NCI-H2107 treated with DMSO at 0.1 percent for 48 hours (cell line): ENCODE results near the gene EYS.
"Not testable (repeated sequence)": the region's sequence is repeated elsewhere in the genome, so short reads cannot be mapped to it uniquely, and the experiment has no call there.

Source experiments
- DNase-seq: peaks from one replicate; lab custom pipeline; 2025; ENCODE audit not compliant: unreplicated experiment; lab: John Stamatoyannopoulos, UW

EYS gene

DNA sequence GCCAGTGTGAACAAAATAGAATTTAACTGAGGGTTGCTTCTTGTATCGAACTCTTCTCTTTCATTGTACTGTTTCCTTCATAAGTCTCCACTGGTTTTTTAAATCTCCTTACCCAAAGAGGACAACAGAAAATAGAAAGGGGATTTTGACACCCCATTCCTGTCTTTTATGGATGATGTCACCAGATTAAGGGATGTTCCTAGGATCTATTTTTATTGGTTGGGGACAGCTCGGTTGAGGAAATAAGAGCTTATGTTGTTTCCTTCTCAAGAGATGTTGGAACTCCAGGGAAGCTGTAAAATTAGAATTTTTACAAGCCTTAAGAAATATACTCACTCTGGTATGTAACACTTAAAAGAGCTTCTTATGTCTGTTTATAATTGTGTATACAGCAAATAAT, 1900.0 kb downstream of the EYS start:
- no peak for DNase-seq

GRCh38 chr6:63806573-63806913, 1900.5 kb downstream of the EYS start:
- no peak for DNase-seq

DNA sequence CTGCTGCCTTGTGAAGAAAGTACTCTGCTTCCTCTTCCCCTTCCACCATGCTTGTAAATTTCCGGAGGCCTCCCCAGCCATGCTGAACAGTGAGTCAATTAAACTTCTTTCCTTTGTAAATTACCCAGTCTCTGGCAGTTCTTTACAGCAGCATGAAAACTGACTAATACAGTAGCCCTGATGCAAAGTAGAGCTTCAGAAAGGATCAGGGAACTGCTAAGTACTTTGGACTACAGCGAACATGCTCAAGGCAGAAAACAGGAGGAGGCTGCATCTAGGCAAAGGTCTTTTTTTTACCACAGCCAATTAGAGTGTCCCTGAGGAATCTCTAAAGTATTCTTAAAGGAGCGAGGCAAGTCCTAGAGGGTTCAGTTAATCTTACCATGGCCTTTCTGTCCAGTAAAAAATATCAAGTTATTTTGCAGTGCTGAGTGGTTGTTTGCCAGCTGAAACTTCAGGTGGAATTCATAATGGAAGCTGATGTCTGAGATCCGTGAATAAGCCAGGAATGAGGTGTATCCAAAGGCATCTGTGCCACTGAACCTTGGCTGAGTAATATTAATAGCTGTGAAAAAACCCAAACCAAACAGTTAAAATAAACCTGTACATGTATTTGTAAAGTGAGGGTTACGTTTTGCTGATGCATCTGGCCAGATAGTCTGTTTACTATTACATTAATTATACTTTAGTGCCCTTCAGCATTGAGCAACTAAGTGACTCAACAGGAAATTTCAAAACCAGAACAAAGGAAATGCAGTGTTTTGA, 1901.0 kb downstream of the EYS start:
- no peak for DNase-seq

DNA sequence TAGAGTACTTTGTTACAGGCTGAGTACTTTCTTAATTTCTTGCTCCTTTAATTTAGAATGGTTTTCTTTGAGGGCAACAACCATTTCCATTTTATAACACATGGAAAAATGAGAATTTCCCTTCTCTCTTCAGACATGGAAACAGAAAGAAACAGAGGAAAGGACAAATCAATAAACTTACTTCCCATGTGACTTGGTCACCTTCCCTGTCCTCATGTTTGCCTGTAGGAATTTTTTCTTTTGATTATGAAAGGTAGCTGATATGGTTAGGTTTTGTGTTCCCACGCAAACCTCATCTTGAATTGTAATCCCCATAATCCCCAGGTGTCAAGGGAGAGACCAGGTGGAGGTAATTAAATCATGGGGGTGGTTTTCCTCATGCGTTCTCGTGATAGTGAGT, 1901.7 kb downstream of the EYS start:
- no peak for DNase-seq

GRCh38 chr6:63804381-63804956, 1902.6 kb downstream of the EYS start:
- DNase-seq, result no peak

- DNase-seq, result no peak
Observed at GRCh38 chr6:63803371-63803770, 1903.7 kb downstream of the EYS start.

DNA sequence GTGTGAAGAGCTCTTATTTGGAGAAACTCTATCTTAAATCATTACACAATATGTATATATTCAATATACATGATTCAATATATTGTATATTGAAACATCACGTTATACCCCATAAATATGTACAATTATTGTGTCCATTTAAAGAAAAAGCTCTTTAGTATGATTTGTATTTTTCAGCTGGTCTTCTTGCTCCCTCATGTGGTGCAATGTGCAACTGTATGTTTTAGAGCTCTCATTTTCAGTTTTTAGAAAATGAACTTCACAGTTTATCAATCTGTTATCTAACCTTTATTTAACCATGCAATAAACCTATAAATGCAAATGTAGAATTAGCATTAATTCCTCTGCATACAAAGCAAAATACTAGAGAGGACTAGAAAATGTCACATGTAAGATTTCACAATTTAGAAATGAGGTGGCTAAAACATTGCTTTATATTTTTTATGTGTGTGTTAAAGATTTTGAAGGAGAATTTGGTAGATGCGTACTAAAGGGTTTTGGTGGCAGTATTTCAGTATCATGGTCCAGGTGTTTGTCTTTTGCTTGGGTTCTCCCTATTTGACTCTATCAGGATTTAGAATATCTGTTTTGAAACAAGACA, 1904.3 kb downstream of the EYS start:
- no peak for DNase-seq

DNA sequence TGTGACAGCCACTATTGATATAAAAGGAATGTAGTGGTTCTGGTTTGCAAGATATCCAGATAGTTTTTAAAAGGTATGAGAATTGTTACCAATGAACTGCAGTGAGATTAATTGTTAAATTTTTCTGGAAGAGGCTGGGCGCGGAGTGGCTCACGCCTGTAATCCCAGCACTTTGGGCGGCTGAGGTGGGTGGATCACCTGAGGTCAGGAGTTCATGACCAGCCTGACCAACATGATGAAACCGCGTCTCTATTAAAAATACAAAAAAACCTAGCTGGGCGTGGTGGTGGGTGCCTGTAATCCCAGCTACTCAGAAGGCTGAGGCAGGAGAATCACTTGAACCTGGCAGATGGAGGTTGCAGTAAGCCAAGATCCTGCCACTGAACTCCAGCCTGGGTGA, 1906.6 kb downstream of the EYS start:
- not testable (repeated sequence) for DNase-seq

DNA sequence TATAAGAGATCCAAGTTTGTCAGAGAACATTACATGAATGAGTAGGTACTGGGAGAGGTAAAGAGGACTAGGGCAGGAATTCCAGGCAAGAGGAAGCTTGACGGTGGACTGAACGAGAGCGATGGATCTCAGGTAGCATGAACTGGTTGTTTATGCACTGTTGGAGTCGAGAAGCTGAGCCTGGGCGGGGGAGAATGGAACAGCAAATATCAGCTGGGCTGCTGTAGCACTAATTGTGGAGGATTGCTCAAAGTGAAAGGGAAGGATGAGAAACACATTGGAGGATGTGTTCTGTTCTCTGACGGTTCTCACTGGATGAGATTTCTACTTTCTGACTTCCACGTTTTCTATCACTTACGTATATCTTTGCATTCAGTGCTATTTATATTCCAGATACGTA, 1907.2 kb downstream of the EYS start:
- no peak for DNase-seq

DNA sequence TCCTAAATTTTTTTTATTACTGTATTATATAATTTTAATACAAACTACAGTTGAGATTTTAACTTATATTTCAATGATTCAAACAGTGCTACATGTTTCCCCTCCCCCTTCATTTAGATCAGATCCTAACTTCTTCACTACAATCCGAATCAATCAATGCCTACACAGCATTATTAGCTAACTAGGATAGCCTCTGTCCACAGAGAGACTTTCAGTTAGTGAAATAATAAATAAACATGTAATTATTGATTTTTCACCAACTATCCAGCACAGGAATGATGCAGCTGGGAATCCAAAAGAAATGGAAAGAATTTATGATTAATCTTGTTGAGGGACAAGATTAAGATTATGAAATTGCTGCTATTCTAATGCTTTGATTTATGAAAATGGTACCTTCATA, 1907.7 kb downstream of the EYS start:
- DNase-seq, result no peak

GRCh38 chr6:63798378-63798777, 1908.6 kb downstream of the EYS start:
- no peak for DNase-seq

GRCh38 chr6:63797721-63798120, 1909.3 kb downstream of the EYS start:
- no peak for DNase-seq

GRCh38 chr6:63795826-63796225, 1911.2 kb downstream of the EYS start:
- DNase-seq, result no peak

DNA sequence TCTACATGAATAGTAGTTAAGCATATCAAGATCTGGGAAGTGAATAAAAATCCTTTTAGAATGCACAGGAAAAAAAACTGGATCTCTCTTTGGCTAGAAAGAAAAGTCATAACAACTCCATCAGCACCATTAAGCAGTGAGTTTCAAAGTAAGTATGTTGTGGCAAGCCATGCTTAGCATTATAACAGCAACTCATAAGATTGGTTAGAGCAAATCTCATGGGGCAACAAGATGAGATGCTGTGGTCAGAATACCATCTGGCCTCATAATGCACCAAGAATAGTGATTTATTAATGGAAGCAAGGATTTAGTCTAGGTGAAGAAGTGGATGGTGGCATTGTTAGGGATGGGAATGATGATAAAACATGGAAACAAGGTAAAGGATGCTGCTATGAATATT, 1912.0 kb downstream of the EYS start:
- no peak for DNase-seq

- DNase-seq, result no peak
Observed at GRCh38 chr6:63793465-63794137, 1913.4 kb downstream of the EYS start.

- DNase-seq, result no peak
Observed at GRCh38 chr6:63792736-63793464, 1914.1 kb downstream of the EYS start.

DNA sequence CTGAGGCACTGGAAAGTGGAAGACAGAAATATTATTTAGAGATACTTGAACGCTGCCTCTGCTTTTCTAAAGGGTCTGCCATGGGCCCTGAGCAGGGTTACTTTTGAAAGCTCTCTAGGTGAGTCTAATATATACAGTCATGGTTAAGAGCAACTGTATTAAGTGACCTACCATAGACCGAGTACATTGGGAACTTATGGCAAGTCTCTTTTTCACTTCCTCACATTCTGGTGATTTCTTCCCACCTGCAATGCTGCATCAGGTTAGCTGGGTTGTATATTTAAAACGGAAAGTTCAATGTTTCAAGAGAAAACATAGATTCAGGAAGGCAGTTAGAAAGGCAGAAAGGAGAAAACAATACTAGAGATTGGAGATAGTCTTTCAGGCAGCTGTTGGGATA, 1916.7 kb downstream of the EYS start:
- DNase-seq, result no peak

DNA sequence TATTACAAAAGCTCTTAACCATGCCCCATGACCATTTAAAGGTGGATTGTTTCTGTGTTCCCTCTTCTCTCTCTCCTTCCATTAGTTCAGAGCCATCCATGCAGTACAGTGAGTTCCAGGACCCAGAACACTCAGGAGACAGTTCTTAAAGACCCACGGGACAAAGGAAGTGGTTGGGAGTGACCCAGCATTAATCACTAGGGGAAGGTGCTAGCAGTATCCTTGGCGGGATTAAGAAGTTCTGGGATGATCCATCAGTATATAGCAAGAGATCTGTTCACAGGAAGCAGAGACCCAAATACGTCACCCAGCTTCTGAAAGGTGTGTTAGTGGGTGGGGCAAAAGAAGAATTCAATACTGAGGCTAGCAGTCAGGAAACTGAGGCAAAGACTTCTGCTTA, 1917.3 kb downstream of the EYS start:
- no peak for DNase-seq

DNA sequence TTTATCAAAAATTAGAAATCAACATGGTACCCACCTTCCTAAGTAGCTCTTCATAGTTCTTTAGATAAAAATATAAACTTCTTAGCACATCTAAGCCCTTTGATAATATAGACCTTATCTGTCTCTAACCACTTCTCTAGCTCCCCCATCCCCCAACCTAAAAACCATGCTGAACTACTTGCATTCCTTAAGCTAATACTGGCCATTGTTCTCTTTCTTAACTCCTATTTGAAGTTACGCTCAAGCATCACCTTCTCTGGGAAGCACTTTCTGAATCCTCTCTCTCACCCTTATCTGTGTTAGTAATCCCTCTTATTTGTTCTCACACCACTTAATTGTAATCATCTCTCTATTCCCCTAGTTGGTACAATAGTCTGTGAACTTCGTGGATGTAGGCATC, 1918.5 kb downstream of the EYS start:
- no peak for DNase-seq

- no peak for DNase-seq
Observed at GRCh38 chr6:63787021-63787420, 1920.0 kb downstream of the EYS start.

DNA sequence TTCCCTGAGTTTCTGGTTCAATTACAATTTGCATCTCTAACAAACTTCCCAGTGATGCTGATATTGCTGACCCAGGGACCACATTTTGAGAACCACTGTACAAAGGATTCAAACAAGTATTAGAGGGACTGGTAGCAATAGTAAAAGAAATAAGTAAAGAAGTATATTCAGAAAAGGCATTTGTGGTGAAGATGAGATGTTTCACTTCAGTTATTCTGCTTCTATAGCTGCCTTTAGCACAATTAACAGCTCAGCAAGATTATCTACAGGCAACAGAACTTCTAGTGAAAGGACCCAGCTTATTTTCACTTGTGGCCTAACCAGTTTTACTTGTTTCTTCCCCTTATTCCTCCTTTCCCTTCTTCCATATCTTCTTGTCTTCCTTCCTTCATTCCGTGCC, 1922.0 kb downstream of the EYS start:
- no peak for DNase-seq

GRCh38 chr6:63783096-63783495, 1923.9 kb downstream of the EYS start:
- no peak for DNase-seq
